Tibial nerve (tissue), 4 donors: Measurements from ENCODE around the gene DNAJC15.
"Not testable (repeated sequence)": the region's sequence is repeated elsewhere in the genome, so short reads cannot be mapped to it uniquely, and the experiment has no call there.

Experiments
- CTCF ChIP-seq, 5 experiments: fragments of 200-600 bp in 3 of 5; fragments of 450-650 bp in 2 of 5; sonication (generic) in 3 of 5; IDR thresholded peaks; one replicate each; pipeline ENCODE4 v1.5.1; 2016 to 2019; ENCODE audit warnings: antibody characterized with exemption in 5 of 5, mild to moderate bottlenecking in 3 of 5, moderate library complexity in 2 of 5
- EP300 ChIP-seq, 2 donors: sonication (generic); formaldehyde crosslinking; IDR thresholded peaks; one replicate each; pipeline ENCODE4 v1.6.1; 2017; ENCODE audit warnings: antibody characterized with exemption in 2 of 2, mild to moderate bottlenecking in 1 of 2
- POLR2A ChIP-seq, 2 donors: fragments of 450-650 bp; IDR thresholded peaks; one replicate each; pipeline ENCODE4 v1.6.1; 2017; ENCODE audit warnings: antibody characterized with exemption in 2 of 2, mild to moderate bottlenecking in 2 of 2, moderate library complexity in 2 of 2

- not testable (repeated sequence) for TF ChIP-seq POLR2A, CTCF (IDR thresholded peaks at IDR 0.05)
- peak; percentile 20 to 43 for TF ChIP-seq EP300 (IDR thresholded peaks at IDR 0.05)
Measured at GRCh38 chr13:43045302-43045773, 22.0 kb downstream of the DNAJC15 start.
